Mucosa of stomach (tissue), 1 donor: ENCODE data around the gene GNG12.

Experiments used
- H3K27me3 ChIP-seq: one replicate; pipeline ENCODE4 v1.7.0; 2013; ENCODE audit warnings: mild to moderate bottlenecking, low read length; ENCODE audit not compliant: control insufficient read depth, insufficient read depth
- H3K36me3 ChIP-seq: one replicate; pipeline ENCODE4 v1.7.0; 2013; ENCODE audit warnings: low read length; ENCODE audit not compliant: control insufficient read depth, insufficient read depth
- H3K4me1 ChIP-seq: one replicate; pipeline ENCODE4 v1.7.0; 2013; ENCODE audit warnings: mild to moderate bottlenecking, low read length; ENCODE audit not compliant: control insufficient read depth, insufficient read depth
- H3K4me3 ChIP-seq: one replicate; pipeline ENCODE4 v1.7.0; 2013; ENCODE audit warnings: low read length
- H3K9ac ChIP-seq: one replicate; pipeline ENCODE4 v1.7.0; 2013; ENCODE audit warnings: mild to moderate bottlenecking, low read length, moderate library complexity
- H3K9me3 ChIP-seq: one replicate; pipeline ENCODE4 v1.7.0; 2013; ENCODE audit warnings: mild to moderate bottlenecking, low read length, moderate library complexity; ENCODE audit not compliant: control insufficient read depth
- donor health status: Pancreatic carcinoma.

GNG12 gene

GRCh38 chr1:67823615-67824014 lies 9.7 kb downstream of the GNG12 start:
- no peak overlapping the region for H3K9ac ChIP-seq
- H3K9me3 ChIP-seq, result no peaks in the 10 kb centered on the region
- no peaks in the 10 kb centered on the region for H3K27me3 ChIP-seq
- H3K4me1 ChIP-seq, result peaks cover 25% of the 10 kb centered on the region
- no peaks in the 10 kb centered on the region for H3K36me3 ChIP-seq
- no peak overlapping the region for H3K4me3 ChIP-seq

DNA sequence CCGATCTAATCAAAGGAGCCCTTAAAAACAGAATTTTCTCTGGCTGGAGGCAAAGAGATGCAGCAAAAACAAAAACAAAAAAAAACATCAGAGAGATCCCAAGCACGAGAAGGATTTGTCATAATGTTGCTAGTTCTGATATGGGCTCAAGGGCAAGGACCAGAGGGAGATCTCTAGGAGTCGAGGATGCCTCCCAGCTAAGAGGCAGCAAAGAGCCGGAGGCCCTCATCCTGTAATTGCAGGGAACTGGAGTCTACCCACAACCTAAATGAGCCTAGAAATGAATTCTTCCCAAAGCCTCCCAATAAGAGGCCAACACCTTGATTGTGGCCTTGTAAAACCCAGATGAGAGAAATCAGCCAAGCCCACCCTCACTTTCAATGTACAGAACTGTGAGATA lies 12.0 kb downstream of the GNG12 start:
- H3K4me1 ChIP-seq, result peaks cover 41% of the 10 kb centered on the region
- no peaks in the 10 kb centered on the region for H3K9me3 ChIP-seq
- no peaks in the 10 kb centered on the region for H3K36me3 ChIP-seq
- H3K9ac ChIP-seq, result no peak overlapping the region
- no peak overlapping the region for H3K4me3 ChIP-seq
- no peaks in the 10 kb centered on the region for H3K27me3 ChIP-seq

DNA sequence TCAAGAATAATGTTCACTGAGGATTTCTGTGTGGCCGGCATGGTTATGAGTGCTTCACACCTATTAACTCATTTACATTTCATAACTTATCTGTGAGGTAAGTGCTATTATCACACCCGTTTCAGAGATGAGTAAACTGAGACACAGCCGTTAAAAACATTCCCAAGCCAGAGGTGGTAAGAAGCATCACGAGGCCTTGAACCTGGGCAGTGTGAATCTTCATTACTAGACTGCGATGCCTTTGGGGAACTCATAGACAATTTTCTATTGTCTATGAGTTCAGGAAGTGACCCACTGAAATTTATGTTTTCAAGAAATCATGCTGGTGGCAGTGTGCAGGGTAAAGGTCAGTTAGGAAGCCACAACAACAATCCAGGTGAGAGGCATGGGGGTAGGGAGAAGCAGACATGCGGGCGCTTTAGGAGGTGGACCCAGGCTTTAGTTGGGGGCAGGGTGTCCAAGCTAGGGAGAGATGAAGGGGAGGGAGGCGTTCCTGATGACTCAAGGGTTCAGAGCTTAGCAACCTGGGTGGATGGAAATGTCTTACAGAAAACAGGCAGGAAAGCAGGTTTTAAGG lies 14.5 kb downstream of the GNG12 start:
- Histone ChIP-seq H3K36me3 (no peaks in the 10 kb centered on the region), H3K9me3 (no peaks in the 10 kb centered on the region), H3K4me1 (peaks cover 45% of the 10 kb centered on the region), H3K9ac (no peak overlapping the region), H3K27me3 (no peaks in the 10 kb centered on the region), H3K4me3 (no peak overlapping the region)

DNA sequence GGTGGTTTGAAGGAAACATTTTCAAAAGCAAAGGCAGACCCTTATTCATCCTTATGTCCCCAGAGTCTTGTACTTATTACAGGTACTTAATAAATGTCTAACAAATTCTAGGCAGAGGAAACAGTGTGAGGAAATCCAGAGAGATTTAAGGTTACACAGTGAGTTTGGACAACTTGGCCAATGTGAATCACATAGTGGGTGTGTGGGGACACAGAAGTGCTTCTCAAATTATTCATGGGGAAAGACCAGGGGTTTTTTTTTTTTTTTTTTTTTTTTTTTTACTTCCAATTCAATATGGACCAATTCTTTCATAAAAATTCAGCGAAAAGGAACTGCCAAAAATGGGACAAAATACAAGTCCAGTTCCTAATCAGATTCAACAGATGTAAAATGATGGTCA lies 15.1 kb downstream of the GNG12 start:
- H3K27me3 ChIP-seq, result no peaks in the 10 kb centered on the region
- H3K9ac ChIP-seq, result no peak overlapping the region
- H3K4me1 ChIP-seq, result peaks cover 45% of the 10 kb centered on the region
- no peak overlapping the region for H3K4me3 ChIP-seq
- H3K9me3 ChIP-seq, result no peaks in the 10 kb centered on the region
- no peaks in the 10 kb centered on the region for H3K36me3 ChIP-seq

- Histone ChIP-seq H3K27me3 (no peaks in the 10 kb centered on the region), H3K36me3 (no peaks in the 10 kb centered on the region), H3K4me1 (peaks cover 50% of the 10 kb centered on the region), H3K4me3 (no peak overlapping the region), H3K9ac (no peak overlapping the region), H3K9me3 (no peaks in the 10 kb centered on the region)
These were observed 15.9 kb downstream of the GNG12 start for GRCh38 chr1:67817319-67817718.

DNA sequence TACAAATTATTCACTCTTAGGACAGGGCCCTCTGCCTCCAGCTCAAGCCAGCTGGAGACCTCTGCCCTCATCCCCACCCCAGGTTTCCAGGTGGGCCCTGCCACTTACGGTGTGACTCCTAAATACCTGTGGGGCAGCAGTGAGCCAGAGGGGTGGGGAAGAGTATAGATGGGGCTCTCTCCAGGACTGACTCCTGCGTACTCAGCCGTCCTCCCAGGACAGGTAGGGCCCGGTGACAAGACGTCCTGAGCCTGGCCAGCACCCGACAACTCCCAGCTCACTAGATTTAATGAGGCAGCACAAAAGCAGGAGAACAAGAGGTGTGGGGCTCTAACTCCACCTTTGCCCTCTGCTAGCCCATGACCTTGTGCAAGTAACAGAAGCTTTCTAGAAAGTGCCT lies 16.8 kb downstream of the GNG12 start:
- Histone ChIP-seq H3K9ac (no peak overlapping the region), H3K27me3 (no peaks in the 10 kb centered on the region), H3K9me3 (no peaks in the 10 kb centered on the region), H3K36me3 (no peaks in the 10 kb centered on the region), H3K4me3 (no peak overlapping the region), H3K4me1 (peaks cover 58% of the 10 kb centered on the region)

DNA sequence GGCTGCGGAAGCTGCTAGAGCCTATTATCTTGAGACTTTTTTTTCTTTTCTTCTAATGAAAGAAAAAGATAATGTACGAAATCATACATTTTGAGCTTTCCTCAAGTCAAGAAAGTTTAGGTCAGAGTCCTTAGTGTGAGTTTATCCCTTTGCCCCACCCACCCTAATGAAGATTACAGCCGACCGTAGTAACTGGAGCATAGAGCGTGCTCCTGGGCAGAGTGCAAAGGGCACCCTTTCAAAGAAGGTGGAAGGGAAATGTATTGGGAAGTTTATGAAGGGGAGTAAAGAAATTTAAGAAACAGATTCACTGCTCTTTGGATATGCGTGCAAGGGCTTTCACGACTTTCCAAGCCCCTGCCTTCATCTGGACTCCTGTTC lies 17.2 kb downstream of the GNG12 start:
- Histone ChIP-seq H3K4me1 (peaks cover 58% of the 10 kb centered on the region), H3K9me3 (no peaks in the 10 kb centered on the region), H3K4me3 (no peak overlapping the region), H3K36me3 (no peaks in the 10 kb centered on the region), H3K9ac (no peak overlapping the region), H3K27me3 (no peaks in the 10 kb centered on the region)

- Histone ChIP-seq H3K36me3 (no peaks in the 10 kb centered on the region), H3K9me3 (no peaks in the 10 kb centered on the region), H3K27me3 (no peaks in the 10 kb centered on the region), H3K4me3 (no peak overlapping the region), H3K9ac (no peak overlapping the region), H3K4me1 (peaks cover 58% of the 10 kb centered on the region)
These were observed 17.8 kb downstream of the GNG12 start for GRCh38 chr1:67815303-67816094.

DNA sequence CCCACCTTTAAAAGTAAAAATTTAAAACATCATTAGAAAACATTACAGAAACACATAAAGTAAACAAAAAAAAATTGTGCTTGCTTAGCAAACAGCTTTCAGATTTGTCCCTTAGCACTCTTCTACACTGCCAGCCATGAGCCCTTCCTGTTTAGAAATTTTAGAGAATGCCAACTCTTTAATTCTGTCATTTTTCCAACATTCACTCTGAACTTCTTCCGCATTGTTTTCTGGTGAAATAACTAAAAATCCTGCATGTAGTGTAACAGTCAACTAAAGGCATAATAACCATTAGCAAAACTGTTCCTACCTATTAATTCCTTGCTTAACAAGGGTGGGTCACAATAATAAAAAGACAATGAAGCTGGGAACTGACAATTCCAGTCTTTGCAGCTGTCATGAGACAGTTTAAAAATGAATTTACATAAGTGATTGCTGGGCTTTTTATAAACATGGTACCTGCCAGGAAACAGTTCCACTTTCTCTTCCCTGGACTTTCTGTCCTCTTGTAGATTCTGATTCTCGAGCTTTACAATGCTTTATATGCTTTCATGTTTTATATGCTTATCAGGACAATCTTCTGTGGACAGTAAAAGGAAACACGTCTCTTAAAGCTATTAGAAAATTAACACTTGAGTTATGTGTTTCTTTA lies 19.0 kb downstream of the GNG12 start:
- Histone ChIP-seq H3K9me3 (no peaks in the 10 kb centered on the region), H3K4me3 (no peak overlapping the region), H3K27me3 (no peaks in the 10 kb centered on the region), H3K36me3 (no peaks in the 10 kb centered on the region), H3K9ac (peak overlapping the region; percentile 29), H3K4me1 (peaks cover 52% of the 10 kb centered on the region)

DNA sequence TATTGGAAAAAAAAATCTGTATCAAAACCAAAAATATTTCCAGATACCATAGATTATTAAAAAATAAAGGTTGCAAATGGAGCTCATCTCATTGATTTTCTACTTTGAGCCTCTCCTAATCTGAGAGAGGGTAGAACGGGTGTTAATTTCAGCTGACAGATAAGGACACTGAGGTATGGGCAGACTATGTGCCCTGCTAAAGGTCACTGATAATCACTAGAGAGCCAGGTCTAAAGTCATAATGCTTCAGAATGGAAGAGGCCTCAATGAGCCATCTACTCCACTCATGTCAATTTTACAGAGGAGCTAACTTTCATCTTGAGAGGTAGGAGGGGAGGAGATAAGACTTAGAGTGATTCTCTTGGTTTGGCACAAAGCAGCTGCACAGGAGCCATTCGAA lies 21.0 kb downstream of the GNG12 start:
- no peaks in the 10 kb centered on the region for H3K36me3 ChIP-seq
- H3K4me1 ChIP-seq, result peaks cover 36% of the 10 kb centered on the region
- H3K4me3 ChIP-seq, result no peak overlapping the region
- H3K9me3 ChIP-seq, result no peaks in the 10 kb centered on the region
- H3K27me3 ChIP-seq, result no peaks in the 10 kb centered on the region
- H3K9ac ChIP-seq, result no peak overlapping the region

- H3K9ac ChIP-seq, result no peak overlapping the region
- H3K9me3 ChIP-seq, result no peaks in the 10 kb centered on the region
- H3K27me3 ChIP-seq, result no peaks in the 10 kb centered on the region
- H3K4me3 ChIP-seq, result no peak overlapping the region
- peaks cover 36% of the 10 kb centered on the region for H3K4me1 ChIP-seq
- H3K36me3 ChIP-seq, result no peaks in the 10 kb centered on the region
These were observed 21.5 kb downstream of the GNG12 start for GRCh38 chr1:67811781-67812180.

DNA sequence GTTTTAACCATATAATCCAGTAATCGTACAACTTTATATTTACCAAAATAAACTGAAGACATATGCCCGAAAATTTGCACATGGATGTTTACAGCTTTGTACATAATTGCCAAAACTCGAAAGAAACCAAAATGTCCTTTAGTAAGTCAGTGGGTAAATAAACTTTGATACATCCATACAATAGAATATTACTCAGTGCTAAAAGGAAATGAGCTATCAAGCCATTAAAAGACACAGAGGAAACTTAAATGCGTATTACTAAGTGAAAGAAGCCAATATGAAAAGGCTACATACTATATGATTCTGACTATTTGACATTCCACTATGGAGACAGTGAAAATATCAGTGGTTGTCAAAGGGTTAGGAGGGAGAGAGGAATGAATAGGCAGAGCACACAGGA lies 23.4 kb downstream of the GNG12 start:
- H3K4me3 ChIP-seq, result no peak overlapping the region
- H3K27me3 ChIP-seq, result no peaks in the 10 kb centered on the region
- peaks cover 20% of the 10 kb centered on the region for H3K4me1 ChIP-seq
- no peaks in the 10 kb centered on the region for H3K36me3 ChIP-seq
- H3K9me3 ChIP-seq, result no peaks in the 10 kb centered on the region
- no peak overlapping the region for H3K9ac ChIP-seq
